GM12892 (cell line): Measurements from ENCODE around the gene KDM1B. TPM values are rescaled to one million over a fixed set of nuclear protein-coding genes. Genes with fewer than 3 reads are reported as not detected.

Experiments used
- DNase-seq: peaks from one replicate; pipeline ENCODE4 v3.0.0; 2011; ENCODE audit not compliant: insufficient read length
- FAIRE-seq: peaks from 2 replicates; lab custom pipeline; 2011; peaks lifted over from hg19 to GRCh38; lab: Jason Lieb, UNC
- POLR2A ChIP-seq: IDR thresholded peaks from 2 replicates; pipeline ENCODE4 v1.6.1; 2011; ENCODE audit warnings: low read depth, low read length, control low read depth
- POLR2AphosphoS5 ChIP-seq: IDR thresholded peaks from 2 replicates; pipeline ENCODE4 v1.6.1; 2011; ENCODE audit warnings: low read depth, low read length, control low read depth
- TAF1 ChIP-seq: IDR thresholded peaks from 2 replicates; pipeline ENCODE4 v1.6.1; 2011; ENCODE audit warnings: low read depth, mild to moderate bottlenecking, control low read depth, low read length, borderline replicate concordance
- polyA plus RNA-seq: library from polyadenylated mRNA; unstranded; fragments of >200 nt; gene quantifications from one replicate; pipeline ENCODE4 v1.2.1, GENCODE V29; 2012; ENCODE audit warnings: missing spikeins, inconsistent platforms; ENCODE audit not compliant: missing spikeins

Gene KDM1B, protein sequence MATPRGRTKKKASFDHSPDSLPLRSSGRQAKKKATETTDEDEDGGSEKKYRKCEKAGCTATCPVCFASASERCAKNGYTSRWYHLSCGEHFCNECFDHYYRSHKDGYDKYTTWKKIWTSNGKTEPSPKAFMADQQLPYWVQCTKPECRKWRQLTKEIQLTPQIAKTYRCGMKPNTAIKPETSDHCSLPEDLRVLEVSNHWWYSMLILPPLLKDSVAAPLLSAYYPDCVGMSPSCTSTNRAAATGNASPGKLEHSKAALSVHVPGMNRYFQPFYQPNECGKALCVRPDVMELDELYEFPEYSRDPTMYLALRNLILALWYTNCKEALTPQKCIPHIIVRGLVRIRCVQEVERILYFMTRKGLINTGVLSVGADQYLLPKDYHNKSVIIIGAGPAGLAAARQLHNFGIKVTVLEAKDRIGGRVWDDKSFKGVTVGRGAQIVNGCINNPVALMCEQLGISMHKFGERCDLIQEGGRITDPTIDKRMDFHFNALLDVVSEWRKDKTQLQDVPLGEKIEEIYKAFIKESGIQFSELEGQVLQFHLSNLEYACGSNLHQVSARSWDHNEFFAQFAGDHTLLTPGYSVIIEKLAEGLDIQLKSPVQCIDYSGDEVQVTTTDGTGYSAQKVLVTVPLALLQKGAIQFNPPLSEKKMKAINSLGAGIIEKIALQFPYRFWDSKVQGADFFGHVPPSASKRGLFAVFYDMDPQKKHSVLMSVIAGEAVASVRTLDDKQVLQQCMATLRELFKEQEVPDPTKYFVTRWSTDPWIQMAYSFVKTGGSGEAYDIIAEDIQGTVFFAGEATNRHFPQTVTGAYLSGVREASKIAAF
- polyA plus RNA-seq: 13.7 TPM

GRCh38 chr6:18155150-18155863 lies at the start of gene KDM1B:
KDM1B (plus strand) TSS chr6:18155422; CDS start chr6:18159896, 4,474 bp downstream.
- DNase-seq (peak; percentile 91), FAIRE-seq (peak; percentile 97)
- TF ChIP-seq TAF1 (peak; percentile 48; the same call in 1 of the 2 replicates), POLR2A (peak; percentile 62; the same call in 1 of the 2 replicates), POLR2AphosphoS5 (no peak)

DNA sequence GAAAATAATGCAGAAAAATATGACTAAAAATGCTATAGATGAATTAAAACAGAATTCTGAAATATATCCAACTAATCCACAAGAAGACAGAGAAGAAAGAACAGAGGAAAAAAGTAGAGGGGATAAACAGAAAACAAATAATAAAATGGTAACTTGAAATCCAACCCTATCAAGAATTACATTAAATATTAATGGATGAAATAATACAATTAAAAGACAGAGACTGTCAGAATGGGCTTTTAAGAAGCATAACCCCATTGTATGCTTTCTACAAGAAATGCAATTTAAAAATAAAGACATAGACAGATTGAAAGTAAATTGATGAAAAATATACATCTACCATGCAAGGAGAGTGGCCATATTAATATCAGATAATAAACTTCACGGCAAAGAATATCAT lies 48.2 kb upstream of the KDM1B start:
- TF ChIP-seq POLR2AphosphoS5 (no peak), TAF1 (no peak), POLR2A (no peak)
- FAIRE-seq (no peak), DNase-seq (no peak)

DNA sequence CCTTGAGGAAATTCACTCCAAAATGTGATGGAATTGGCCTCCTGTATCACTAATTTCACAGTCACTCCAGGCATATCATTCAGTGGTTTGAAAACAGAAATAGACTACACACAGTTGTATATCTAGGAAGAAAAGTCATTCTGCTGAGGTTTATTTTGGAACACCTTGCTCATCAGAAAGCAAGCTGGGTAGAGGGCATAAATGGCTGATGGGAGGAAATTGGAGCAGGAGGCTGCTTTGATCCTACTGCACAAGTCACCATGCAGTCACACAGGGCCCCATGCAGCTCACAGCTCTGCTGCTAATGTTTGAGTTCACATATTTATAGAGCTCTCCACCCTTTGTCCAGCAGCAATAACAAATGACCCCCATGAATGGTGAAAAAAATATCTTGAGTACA lies 45.1 kb upstream of the KDM1B start:
- FAIRE-seq: no peak
- DNase-seq: no peak
- no peak for TF ChIP-seq TAF1
- TF ChIP-seq POLR2AphosphoS5: no peak
- no peak for TF ChIP-seq POLR2A

- no peak for FAIRE-seq
- TF ChIP-seq POLR2A (no peak), TAF1 (no peak), POLR2AphosphoS5 (no peak)
- DNase-seq: no peak
Observed at GRCh38 chr6:18115356-18115755, 39.9 kb upstream of the KDM1B start.

DNA sequence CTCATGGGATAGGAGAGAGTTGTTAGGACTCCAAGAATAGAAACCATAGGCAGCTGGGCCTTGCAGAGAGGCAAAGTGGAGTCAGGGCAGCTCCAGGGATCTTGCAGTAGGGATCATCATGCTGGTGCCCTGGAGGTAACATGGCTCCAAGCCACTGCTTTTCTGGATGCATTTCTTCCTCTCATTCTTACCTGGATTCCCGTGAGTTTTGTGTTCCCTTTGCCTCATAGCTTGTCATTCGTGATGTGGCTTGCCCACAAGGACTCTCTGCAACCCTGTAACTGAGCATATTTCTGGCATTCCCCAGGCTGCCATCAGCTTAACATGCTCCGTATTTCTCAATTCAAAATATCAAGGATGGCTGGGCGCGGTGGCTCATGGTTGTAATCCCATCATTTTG lies 38.1 kb upstream of the KDM1B start:
- TF ChIP-seq POLR2AphosphoS5 (no peak), POLR2A (no peak), TAF1 (no peak)
- no peak for DNase-seq
- no peak for FAIRE-seq

GRCh38 chr6:18118330-18118729 lies 36.9 kb upstream of the KDM1B start:
- TF ChIP-seq POLR2AphosphoS5: no peak
- no peak for TF ChIP-seq POLR2A
- TF ChIP-seq TAF1: no peak
- DNase-seq (no peak), FAIRE-seq (no peak)

GRCh38 chr6:18119236-18119635 lies 36.0 kb upstream of the KDM1B start:
- TF ChIP-seq TAF1 (no peak), POLR2AphosphoS5 (no peak), POLR2A (no peak)
- DNase-seq: no peak
- no peak for FAIRE-seq

- DNase-seq (no peak), FAIRE-seq (no peak)
- TF ChIP-seq POLR2A (no peak), POLR2AphosphoS5 (no peak), TAF1 (no peak)
Observed at GRCh38 chr6:18121580-18122127, 33.6 kb upstream of the KDM1B start.

- TF ChIP-seq POLR2A (peak; percentile 28; the same call in 1 of the 2 replicates), TAF1 (no peak), POLR2AphosphoS5 (no peak)
- FAIRE-seq: peak; percentile 50
- DNase-seq: peak; percentile 54
Observed at GRCh38 chr6:18122128-18123093, 32.8 kb upstream of the KDM1B start, which contains the start of gene NHLRC1. NHLRC1 (minus strand) TSS chr6:18122677; CDS start chr6:18122606, 71 bp downstream.
